WTC11 (cell line): Measurements from ENCODE around the gene MRC2. TPM values are rescaled to one million over a fixed set of nuclear protein-coding genes. Genes with fewer than 3 reads are reported as not detected.

Experiments
- ATAC-seq: fragments of 200-7000 bp; cut with Tn5 transposase; 2 replicates; pipeline ENCODE4 v1.10.0; 2021; ENCODE audit warnings: mild to moderate bottlenecking, moderate library complexity
- CTCF ChIA-PET: fragments of 300-600 bp; sonication (Branson Sonifier 250); formaldehyde crosslinking; loops from one replicate; lab custom pipeline; 2021; ENCODE audit warnings: antibody characterized with exemption; lab: Charles Lee
- POLR2A ChIA-PET: fragments of 350-600 bp; sonication (Branson Sonifier 250); formaldehyde crosslinking; loops from one replicate; lab custom pipeline; 2021; ENCODE audit warnings: antibody characterized with exemption; lab: Charles Lee
- DNase-seq: peaks from one replicate; pipeline ENCODE4 v3.0.0; 2021; ENCODE audit warnings: low spot score
- H3K27ac Mint-ChIP-seq: 2 replicates; pipeline ENCODE4 v1.8.0; 2021; ENCODE audit warnings: mixed read lengths
- H3K27me3 Mint-ChIP-seq: 2 replicates; pipeline ENCODE4 v1.8.0; 2021; ENCODE audit warnings: low read depth, mild to moderate bottlenecking, moderate library complexity, mixed read lengths
- H3K36me3 Mint-ChIP-seq: 2 replicates; pipeline ENCODE4 v1.8.0; 2021; ENCODE audit warnings: mixed read lengths
- H3K4me1 Mint-ChIP-seq: 2 replicates; pipeline ENCODE4 v1.8.0; 2022; ENCODE audit warnings: mixed read lengths
- H3K4me3 Mint-ChIP-seq: 2 replicates; pipeline ENCODE4 v1.8.0; 2021; ENCODE audit warnings: mild to moderate bottlenecking, moderate library complexity, mixed read lengths
- H3K9me3 Mint-ChIP-seq: 2 replicates; pipeline ENCODE4 v1.8.0; 2021; ENCODE audit warnings: mixed read lengths
- CTCF ChIP-seq: fragments of 200-600 bp; IDR thresholded peaks from 2 replicates; pipeline ENCODE4 v1.8.0; 2022; ENCODE audit warnings: antibody characterized with exemption
- E2F4 ChIP-seq: sonication (generic); formaldehyde crosslinking; IDR thresholded peaks from 2 replicates; pipeline ENCODE4 v1.8.1; 2022; ENCODE audit warnings: low read depth, mild to moderate bottlenecking, moderate library complexity, missing genetic modification reagents, borderline replicate concordance
- ERG ChIP-seq: fragments of 250-450 bp; sonication (Bioruptor Pico); IDR thresholded peaks from 2 replicates; pipeline ENCODE4 v1.8.0; 2021; ENCODE audit warnings: mild to moderate bottlenecking
- FOXJ3 ChIP-seq: sonication (generic); formaldehyde crosslinking; IDR thresholded peaks from 2 replicates; pipeline ENCODE4 v1.9.0; 2021; ENCODE audit warnings: missing genetic modification reagents, mild to moderate bottlenecking, borderline replicate concordance
- HMGA2 ChIP-seq: fragments of 250-450 bp; sonication (Bioruptor Pico); IDR thresholded peaks from 2 replicates; pipeline ENCODE4 v1.4.0; 2021; ENCODE audit warnings: mild to moderate bottlenecking, moderate library complexity
- JAZF1 ChIP-seq: fragments of 250-450 bp; sonication (Bioruptor Pico); IDR thresholded peaks from 2 replicates; pipeline ENCODE4 v1.9.0; 2021; ENCODE audit warnings: moderate library complexity, mild to moderate bottlenecking, inconsistent platforms
- NFE2L1 ChIP-seq: sonication (generic); formaldehyde crosslinking; IDR thresholded peaks from 2 replicates; pipeline ENCODE4 v1.8.1; 2023; ENCODE audit warnings: missing genetic modification reagents
- PRRX2 ChIP-seq: fragments of 250-450 bp; sonication (Bioruptor Pico); IDR thresholded peaks from 2 replicates; pipeline ENCODE4 v1.8.0; 2021; ENCODE audit warnings: mild to moderate bottlenecking
- TEAD1 ChIP-seq: sonication (generic); formaldehyde crosslinking; IDR thresholded peaks from 2 replicates; pipeline ENCODE4 v1.8.0; 2022; ENCODE audit warnings: mild to moderate bottlenecking, missing genetic modification reagents
- USF1 ChIP-seq: sonication (generic); formaldehyde crosslinking; IDR thresholded peaks from 2 replicates; pipeline ENCODE4 v1.8.0; 2022; ENCODE audit warnings: mild to moderate bottlenecking, missing genetic modification reagents
- ZBTB43 ChIP-seq: sonication (generic); formaldehyde crosslinking; IDR thresholded peaks from 2 replicates; pipeline ENCODE4 v1.8.1; 2023; ENCODE audit warnings: mild to moderate bottlenecking, missing genetic modification reagents
- total RNA-seq: library from RNA; stranded (reverse); gene quantifications from 3 replicates; pipeline ENCODE4 v1.2.3, GENCODE V29; 2021
- TF ChIP-seq, protein P1 (sequence below): fragments of 250-450 bp; sonication (Bioruptor Pico); IDR thresholded peaks from 2 replicates; pipeline ENCODE4 v1.9.0; 2021; ENCODE audit warnings: mild to moderate bottlenecking
- TF ChIP-seq, protein P2 (sequence below): fragments of 250-450 bp; sonication (Bioruptor Pico); IDR thresholded peaks from 2 replicates; pipeline ENCODE4 v1.9.0; 2021; ENCODE audit warnings: mild to moderate bottlenecking
- TF ChIP-seq, protein P3 (sequence below): fragments of 250-450 bp; sonication (Bioruptor Pico); conservative IDR thresholded peaks from 2 replicates; pipeline ENCODE4 v1.9.0; 2021; ENCODE audit warnings: mild to moderate bottlenecking
- TF ChIP-seq, protein P4 (sequence below): sonication (generic); formaldehyde crosslinking; IDR thresholded peaks from 2 replicates; pipeline ENCODE4 v1.8.0; 2022; ENCODE audit warnings: mild to moderate bottlenecking, missing genetic modification reagents

MRC2 gene
- total RNA-seq, 1 experiment from 2014 or later: 35.3 TPM

DNA sequence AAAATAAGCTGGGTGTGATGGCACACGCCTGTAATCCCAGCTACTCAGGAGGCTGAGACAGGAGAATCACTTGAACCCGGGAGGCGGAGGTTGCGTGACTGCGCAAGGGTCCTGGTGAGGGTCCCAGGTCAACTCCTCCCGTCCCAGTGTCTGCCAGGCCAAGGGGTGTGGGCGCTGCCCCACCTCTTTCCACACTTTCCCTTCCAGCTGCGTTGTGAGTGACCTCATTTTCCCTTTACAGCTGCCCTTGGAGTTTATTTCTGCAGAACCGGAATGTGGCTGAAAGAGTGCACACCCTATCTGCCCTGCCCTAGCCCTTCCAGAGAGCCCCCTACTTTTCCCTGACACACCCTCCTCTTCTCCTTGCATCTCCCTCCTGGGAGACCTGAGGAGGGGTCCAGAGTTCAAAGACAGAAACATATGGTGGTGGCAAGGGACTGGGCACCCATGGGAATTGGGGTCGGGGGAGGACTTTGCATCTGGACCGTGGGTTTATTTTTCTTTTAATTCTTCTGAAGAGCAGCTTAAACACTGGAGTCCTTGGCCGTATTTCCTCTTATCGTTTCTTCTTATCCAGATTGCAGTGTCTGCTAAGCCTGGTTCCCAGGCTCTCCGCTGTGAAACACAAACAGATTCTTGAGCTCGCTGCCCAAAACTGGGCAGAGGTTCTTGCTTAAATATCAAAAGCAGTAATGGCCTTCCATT, 20.9 kb downstream of the MRC2 start:
- Mint-ChIP-seq H3K27me3 (peaks cover 10% of the 10 kb centered on the region), H3K4me1 (peaks cover 28% of the 10 kb centered on the region), H3K27ac (peak overlapping the region; percentile 88), H3K9me3 (no peaks in the 10 kb centered on the region), H3K4me3 (no peak overlapping the region), H3K36me3 (no peaks in the 10 kb centered on the region)
- POLR2A ChIA-PET: no interaction called here
- TF ChIP-seq CTCF: no peak
- DNase-seq (peak; percentile 1), ATAC-seq (no peak)
- CTCF ChIA-PET: interaction anchor here (0.7 to 1.8 kb wide), 2 partner anchors 11 to 44 kb away, joined by 3 to 5 read pairs; no protein-coding TSS in a partner anchor

DNA sequence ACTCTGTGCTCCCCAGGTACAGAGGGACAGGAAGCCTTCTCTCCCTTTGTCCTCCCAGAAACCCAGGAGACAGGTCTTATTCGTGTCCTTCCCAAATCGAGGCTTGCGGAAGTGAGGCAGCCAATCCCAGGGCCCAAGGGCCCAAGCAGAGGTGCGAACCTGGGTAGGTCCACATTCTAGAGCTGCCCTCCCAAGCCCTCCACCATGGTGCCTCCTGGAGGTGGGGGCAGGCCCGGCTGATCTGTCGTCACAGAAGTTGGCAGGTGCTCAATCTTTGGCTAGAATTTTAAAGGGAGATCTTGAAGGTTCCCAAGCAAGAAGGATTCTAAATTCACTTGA, 21.5 kb downstream of the MRC2 start:
- POLR2A ChIA-PET: no interaction called here

GRCh38 chr17:62649570-62649969, 22.1 kb downstream of the MRC2 start:
- Mint-ChIP-seq H3K27me3 (peaks cover 10% of the 10 kb centered on the region), H3K4me1 (peaks cover 33% of the 10 kb centered on the region), H3K36me3 (peaks cover 3% of the 10 kb centered on the region; the same call in 1 of the 2 replicates)
- POLR2A ChIA-PET: no interaction called here
- TF ChIP-seq ZBTB43 (CRISPR knock-in tag): no peak
- TF ChIP-seq, protein P1, sequence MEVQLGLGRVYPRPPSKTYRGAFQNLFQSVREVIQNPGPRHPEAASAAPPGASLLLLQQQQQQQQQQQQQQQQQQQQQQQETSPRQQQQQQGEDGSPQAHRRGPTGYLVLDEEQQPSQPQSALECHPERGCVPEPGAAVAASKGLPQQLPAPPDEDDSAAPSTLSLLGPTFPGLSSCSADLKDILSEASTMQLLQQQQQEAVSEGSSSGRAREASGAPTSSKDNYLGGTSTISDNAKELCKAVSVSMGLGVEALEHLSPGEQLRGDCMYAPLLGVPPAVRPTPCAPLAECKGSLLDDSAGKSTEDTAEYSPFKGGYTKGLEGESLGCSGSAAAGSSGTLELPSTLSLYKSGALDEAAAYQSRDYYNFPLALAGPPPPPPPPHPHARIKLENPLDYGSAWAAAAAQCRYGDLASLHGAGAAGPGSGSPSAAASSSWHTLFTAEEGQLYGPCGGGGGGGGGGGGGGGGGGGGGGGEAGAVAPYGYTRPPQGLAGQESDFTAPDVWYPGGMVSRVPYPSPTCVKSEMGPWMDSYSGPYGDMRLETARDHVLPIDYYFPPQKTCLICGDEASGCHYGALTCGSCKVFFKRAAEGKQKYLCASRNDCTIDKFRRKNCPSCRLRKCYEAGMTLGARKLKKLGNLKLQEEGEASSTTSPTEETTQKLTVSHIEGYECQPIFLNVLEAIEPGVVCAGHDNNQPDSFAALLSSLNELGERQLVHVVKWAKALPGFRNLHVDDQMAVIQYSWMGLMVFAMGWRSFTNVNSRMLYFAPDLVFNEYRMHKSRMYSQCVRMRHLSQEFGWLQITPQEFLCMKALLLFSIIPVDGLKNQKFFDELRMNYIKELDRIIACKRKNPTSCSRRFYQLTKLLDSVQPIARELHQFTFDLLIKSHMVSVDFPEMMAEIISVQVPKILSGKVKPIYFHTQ: no peak
- TF ChIP-seq NFE2L1 (CRISPR knock-in tag): no peak
- TF ChIP-seq, protein P2, sequence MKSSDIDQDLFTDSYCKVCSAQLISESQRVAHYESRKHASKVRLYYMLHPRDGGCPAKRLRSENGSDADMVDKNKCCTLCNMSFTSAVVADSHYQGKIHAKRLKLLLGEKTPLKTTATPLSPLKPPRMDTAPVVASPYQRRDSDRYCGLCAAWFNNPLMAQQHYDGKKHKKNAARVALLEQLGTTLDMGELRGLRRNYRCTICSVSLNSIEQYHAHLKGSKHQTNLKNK (CRISPR knock-in tag): no peak
- no peak for TF ChIP-seq E2F4 (CRISPR knock-in tag)
- no peak for TF ChIP-seq ERG
- TF ChIP-seq PRRX2 (CRISPR knock-in tag): no peak
- TF ChIP-seq, protein P3, sequence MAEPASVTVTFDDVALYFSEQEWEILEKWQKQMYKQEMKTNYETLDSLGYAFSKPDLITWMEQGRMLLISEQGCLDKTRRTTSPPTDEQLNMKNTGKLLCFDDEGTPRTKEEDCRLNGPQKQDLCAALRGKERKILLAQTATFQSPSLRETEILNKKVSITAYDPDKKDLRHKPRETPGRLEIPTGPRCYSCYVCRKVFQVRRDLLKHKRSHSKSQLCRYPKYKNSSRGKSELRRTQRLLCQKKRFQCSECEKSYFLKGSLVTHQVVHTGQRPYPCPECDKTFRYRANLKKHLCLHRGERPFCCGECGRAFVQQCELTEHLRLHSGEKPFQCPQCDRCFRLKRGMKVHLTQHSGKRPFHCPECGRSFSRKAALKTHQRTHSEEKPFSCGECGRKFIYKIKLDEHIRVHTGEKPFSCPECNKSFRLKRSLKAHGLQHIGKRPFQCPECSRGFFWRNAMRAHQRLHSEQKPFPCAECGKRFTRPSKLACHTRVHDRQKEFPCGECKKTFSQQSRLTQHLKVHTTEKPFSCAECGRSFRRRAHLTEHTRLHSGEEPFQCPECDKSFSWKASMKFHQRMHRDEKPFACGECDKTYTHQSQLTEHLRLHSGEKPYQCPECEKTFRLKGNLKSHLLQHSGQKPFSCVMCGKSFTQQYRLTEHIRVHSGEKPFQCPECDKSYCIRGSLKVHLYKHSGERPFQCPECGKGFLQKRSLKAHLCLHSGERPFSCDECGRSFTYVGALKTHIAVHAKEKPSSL: no peak
- TF ChIP-seq, protein P4, sequence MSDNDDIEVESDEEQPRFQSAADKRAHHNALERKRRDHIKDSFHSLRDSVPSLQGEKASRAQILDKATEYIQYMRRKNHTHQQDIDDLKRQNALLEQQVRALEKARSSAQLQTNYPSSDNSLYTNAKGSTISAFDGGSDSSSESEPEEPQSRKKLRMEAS (CRISPR knock-in tag): no peak
- no peak for TF ChIP-seq FOXJ3 (CRISPR knock-in tag)
- TF ChIP-seq, all 79 proteins: peak for 0
- Mint-ChIP-seq H3K4me3 (no peak overlapping the region), H3K27ac (no peak overlapping the region), H3K9me3 (no peaks in the 10 kb centered on the region)
- DNase-seq (no peak), ATAC-seq (no peak)
- CTCF ChIA-PET: interaction anchor here (1.8 kb wide), 1 partner anchor 12 kb away, joined by 5 read pairs; no protein-coding TSS in a partner anchor

More for the DNA sequence above, 21.5 kb downstream of the MRC2 start:
- Mint-ChIP-seq H3K4me1 (peaks cover 31% of the 10 kb centered on the region), H3K27me3 (peaks cover 10% of the 10 kb centered on the region), H3K4me3 (no peak overlapping the region), H3K27ac (peak overlapping the region; percentile 88), H3K36me3 (no peaks in the 10 kb centered on the region), H3K9me3 (no peaks in the 10 kb centered on the region)
- no peak for TF ChIP-seq JAZF1 (CRISPR knock-in tag)
- no peak for TF ChIP-seq ZBTB43 (CRISPR knock-in tag)
- no peak for TF ChIP-seq USF1 (CRISPR knock-in tag)
- 0 out of 2 replicates have a peak, but pooled peaks have one; percentile 29 for TF ChIP-seq TEAD1 (CRISPR knock-in tag)
- no peak for TF ChIP-seq HMGA2 (CRISPR knock-in tag)
- ATAC-seq: peak; percentile 4; the same call in 1 of the 2 replicates
- peak; percentile 23 for DNase-seq
- CTCF ChIA-PET: interaction anchor here (0.7 to 1.8 kb wide), 2 partner anchors 11 to 44 kb away, joined by 3 to 5 read pairs; no protein-coding TSS in a partner anchor
